Fibroblast of lung (primary cell): ENCODE results near the gene CD48. TPM values are rescaled to one million over a fixed set of nuclear protein-coding genes. Genes with fewer than 3 reads are reported as not detected.

Experiments used
- DNase-seq, 2 donors: peaks; one replicate each; pipeline versions ENCODE4 v3.0.0 to v3.0.0-alpha.2; 2010; ENCODE audit warnings: low read depth in 2 of 2
- H2AFZ ChIP-seq: 2 replicates; pipeline ENCODE4 v1.5.1; 2012; ENCODE audit warnings: low read length, control low read depth, inconsistent platforms
- H3K27ac ChIP-seq: 2 replicates; pipeline ENCODE4 v1.5.1; 2011; ENCODE audit warnings: low read length, control low read depth; ENCODE audit not compliant: insufficient read depth
- H3K27me3 ChIP-seq: 2 replicates; pipeline ENCODE4 v1.5.1; 2011; ENCODE audit warnings: mild to moderate bottlenecking, low read length; ENCODE audit not compliant: control insufficient read depth, insufficient read depth
- H3K36me3 ChIP-seq: 2 replicates; pipeline ENCODE4 v1.5.1; 2011; ENCODE audit warnings: low read length; ENCODE audit not compliant: control insufficient read depth, insufficient read depth
- H3K4me1 ChIP-seq: 2 replicates; pipeline ENCODE4 v1.5.1; 2011; ENCODE audit warnings: low read length; ENCODE audit not compliant: control insufficient read depth, insufficient read depth; ENCODE audit errors: extremely low read depth
- H3K4me2 ChIP-seq: 2 replicates; pipeline ENCODE4 v1.5.1; 2011; ENCODE audit warnings: low read length, control low read depth; ENCODE audit not compliant: insufficient read depth; ENCODE audit errors: extremely low read depth
- H3K4me3 ChIP-seq, 4 experiments: fragments of 200-600 bp in 1 of 4; sonication (generic) in 1 of 4; replicated peaks in 1 of 4; 2 replicates each; pipeline ENCODE4 v1.5.1; 2011 to 2016; ENCODE audit warnings: low read length in 4 of 4, low read depth in 3 of 4, mild to moderate bottlenecking in 3 of 4, control low read depth in 2 of 4, inconsistent platforms in 1 of 4, mixed read lengths in 1 of 4; ENCODE audit not compliant: insufficient read depth in 1 of 4; ENCODE audit errors: control extremely low read depth in 1 of 4
- H3K79me2 ChIP-seq: 2 replicates; pipeline ENCODE4 v1.5.1; 2012; ENCODE audit warnings: mild to moderate bottlenecking, low read length, inconsistent platforms; ENCODE audit not compliant: control insufficient read depth, insufficient read depth
- H3K9ac ChIP-seq: 2 replicates; pipeline ENCODE4 v1.5.1; 2011; ENCODE audit warnings: mild to moderate bottlenecking, low read length, control low read depth; ENCODE audit not compliant: insufficient read depth
- H3K9me3 ChIP-seq: 2 replicates; pipeline ENCODE4 v1.5.1; 2012; ENCODE audit warnings: low read depth, low read length; ENCODE audit not compliant: control insufficient read depth, insufficient read depth
- H4K20me1 ChIP-seq: 2 replicates; pipeline ENCODE4 v1.5.1; 2011; ENCODE audit warnings: low read length; ENCODE audit not compliant: control insufficient read depth, insufficient read depth; ENCODE audit errors: extremely low read depth
- EZH2 ChIP-seq: IDR thresholded peaks from 2 replicates; pipeline ENCODE4 v1.5.1; 2012; ENCODE audit warnings: low read length, control low read depth, mild to moderate bottlenecking; ENCODE audit errors: missing control alignments
- polyA plus RNA-seq, 2 donors: library from polyadenylated mRNA; depleted of rRNA in 1 of 2; stranded (reverse) in 1 of 2; unstranded in 1 of 2; fragments of >200 nt; gene quantifications; 2 replicates each; pipeline ENCODE4 v1.2.1, GENCODE V29; 2011 to 2012; ENCODE audit warnings: missing spikeins in 1 of 2
- total RNA-seq: library from RNA; depleted of rRNA; stranded (reverse); fragments of >200 nt; gene quantifications from 2 replicates; pipeline ENCODE4 v1.2.1, GENCODE V29; 2014
- TF ChIP-seq, protein P1 (sequence below), 2 donors: IDR thresholded peaks in 1 of 2; conservative IDR thresholded peaks in 1 of 2; 1 replicate in 1 of 2; 2 replicates in 1 of 2; pipeline ENCODE4 v1.5.1; 2011 to 2012; ENCODE audit warnings: low read length in 2 of 2, control low read depth in 1 of 2, inconsistent platforms in 1 of 2, low read depth in 1 of 2, mild to moderate bottlenecking in 1 of 2

Gene CD48
- total and polyA plus RNA-seq, 2 donors (not counting 1 experiment from before 2014, with no cell fraction given): not detected

DNA sequence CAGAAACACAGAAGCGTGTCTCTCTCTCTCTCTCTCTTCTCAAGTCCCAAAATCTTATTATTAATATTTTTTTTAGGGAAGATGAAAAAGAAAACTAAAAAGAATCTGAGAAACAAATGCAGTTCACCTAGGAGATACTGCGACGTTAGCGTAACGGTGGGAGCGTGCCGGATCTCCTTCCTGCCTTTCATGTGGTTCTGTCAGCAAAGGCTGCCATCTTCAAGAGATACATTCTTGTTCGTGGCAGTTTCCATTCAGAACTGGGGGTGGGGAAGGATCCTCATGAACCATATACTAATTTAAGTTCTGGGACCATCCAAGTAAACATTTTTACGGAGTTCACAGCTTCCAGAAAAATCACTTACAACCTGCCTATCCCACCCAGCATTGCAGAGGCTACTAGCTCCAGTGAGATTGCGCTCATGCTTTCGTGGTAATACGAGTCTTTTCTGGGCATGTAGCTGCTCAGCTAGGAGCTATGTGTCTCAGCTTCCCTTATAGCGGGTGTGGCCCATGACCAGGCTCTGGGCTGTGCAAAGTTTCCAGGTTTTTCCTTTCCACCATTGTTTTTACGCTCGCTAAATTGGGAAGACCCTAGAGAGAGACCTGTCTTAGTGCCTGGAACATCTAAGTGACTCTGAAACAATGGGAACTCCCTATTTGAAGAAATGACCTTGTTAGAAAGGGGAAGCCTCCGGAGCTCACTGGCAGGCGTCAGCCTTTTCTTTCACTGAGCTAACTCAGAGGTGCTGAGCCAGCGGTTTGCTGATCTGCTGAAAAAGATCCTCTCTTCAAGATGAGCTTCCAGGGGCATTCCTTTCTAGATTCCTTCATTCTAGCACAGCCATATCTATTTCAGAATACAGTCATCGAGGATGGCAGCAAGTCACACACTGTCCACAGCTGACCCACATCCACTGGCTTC lies 82.1 kb downstream of the CD48 start:
- H4K20me1 ChIP-seq: no peaks in the 10 kb centered on the region
- H3K27ac ChIP-seq: no peak overlapping the region
- H3K4me2 ChIP-seq: no peak overlapping the region
- H3K9ac ChIP-seq: no peak overlapping the region
- H3K27me3 ChIP-seq: no peaks in the 10 kb centered on the region
- no peak overlapping the region for H3K4me3 ChIP-seq
- no peaks in the 10 kb centered on the region for H3K36me3 ChIP-seq
- H3K4me1 ChIP-seq: no peaks in the 10 kb centered on the region
- no peak for DNase-seq
- no peaks in the 10 kb centered on the region for H3K9me3 ChIP-seq
- no peak overlapping the region for H2AFZ ChIP-seq
- no peaks in the 10 kb centered on the region for H3K79me2 ChIP-seq
- TF ChIP-seq, protein P1, sequence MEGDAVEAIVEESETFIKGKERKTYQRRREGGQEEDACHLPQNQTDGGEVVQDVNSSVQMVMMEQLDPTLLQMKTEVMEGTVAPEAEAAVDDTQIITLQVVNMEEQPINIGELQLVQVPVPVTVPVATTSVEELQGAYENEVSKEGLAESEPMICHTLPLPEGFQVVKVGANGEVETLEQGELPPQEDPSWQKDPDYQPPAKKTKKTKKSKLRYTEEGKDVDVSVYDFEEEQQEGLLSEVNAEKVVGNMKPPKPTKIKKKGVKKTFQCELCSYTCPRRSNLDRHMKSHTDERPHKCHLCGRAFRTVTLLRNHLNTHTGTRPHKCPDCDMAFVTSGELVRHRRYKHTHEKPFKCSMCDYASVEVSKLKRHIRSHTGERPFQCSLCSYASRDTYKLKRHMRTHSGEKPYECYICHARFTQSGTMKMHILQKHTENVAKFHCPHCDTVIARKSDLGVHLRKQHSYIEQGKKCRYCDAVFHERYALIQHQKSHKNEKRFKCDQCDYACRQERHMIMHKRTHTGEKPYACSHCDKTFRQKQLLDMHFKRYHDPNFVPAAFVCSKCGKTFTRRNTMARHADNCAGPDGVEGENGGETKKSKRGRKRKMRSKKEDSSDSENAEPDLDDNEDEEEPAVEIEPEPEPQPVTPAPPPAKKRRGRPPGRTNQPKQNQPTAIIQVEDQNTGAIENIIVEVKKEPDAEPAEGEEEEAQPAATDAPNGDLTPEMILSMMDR (conservative IDR thresholded peaks at IDR 0.05 in 1 of 2, IDR thresholded peaks at IDR 0.05 in 1 of 2; ENCODE audit: low read depth in 1 of 2, low read length in 2 of 2): no peak
- TF ChIP-seq EZH2: no peak

DNA sequence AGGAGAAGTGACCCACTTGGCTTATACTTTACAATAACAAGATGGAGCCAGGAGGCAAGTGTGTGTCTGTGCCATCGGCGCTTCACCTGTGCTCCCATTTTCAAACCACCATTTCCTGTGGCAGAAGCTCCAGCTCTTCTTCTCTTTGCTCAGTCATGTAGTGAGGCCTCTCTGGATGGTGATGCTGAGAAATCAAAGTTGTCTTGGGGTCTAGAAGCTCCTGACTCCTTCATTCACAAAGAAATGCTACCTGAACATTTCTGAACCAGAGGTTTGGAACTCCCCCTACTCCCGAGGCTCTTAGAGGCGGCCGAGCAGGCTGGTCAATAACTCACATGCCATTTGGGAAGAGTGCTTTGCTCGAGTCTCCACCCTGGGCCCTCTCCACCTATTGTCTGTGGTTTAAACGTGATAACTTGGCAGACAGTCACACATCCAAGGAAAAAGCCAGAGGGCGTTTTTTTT lies 82.8 kb downstream of the CD48 start:
- Histone ChIP-seq H3K27me3 (no peaks in the 10 kb centered on the region), H3K36me3 (no peaks in the 10 kb centered on the region), H2AFZ (no peak overlapping the region), H3K4me2 (no peak overlapping the region), H3K9ac (no peak overlapping the region), H3K4me1 (no peaks in the 10 kb centered on the region), H3K79me2 (no peaks in the 10 kb centered on the region), H3K27ac (no peak overlapping the region), H4K20me1 (no peaks in the 10 kb centered on the region), H3K4me3 (no peak overlapping the region), H3K9me3 (no peaks in the 10 kb centered on the region)
- no peak for DNase-seq
- no peak for TF ChIP-seq EZH2
- TF ChIP-seq, protein P1 (conservative IDR thresholded peaks at IDR 0.05 in 1 of 2, IDR thresholded peaks at IDR 0.05 in 1 of 2; ENCODE audit: low read depth in 1 of 2, low read length in 2 of 2): no peak

Other genes starting within 250 kb of the CD48 start
- gene SLAMF6, start 188.6 kb downstream of the CD48 start, total RNA-seq: not detected in 2 replicates
- gene SLAMF6, start 188.6 kb downstream of the CD48 start, polyA plus RNA-seq: not detected in 2 replicates
- under 0.01 TPM in 1 of 2 replicates, not detected in the other for gene CD84, start 132.3 kb downstream of the CD48 start, total RNA-seq
- not detected in 2 replicates for gene CD84, start 132.3 kb downstream of the CD48 start, polyA plus RNA-seq
- not detected in 2 replicates for gene SLAMF1, start 64.8 kb downstream of the CD48 start, total RNA-seq
- gene SLAMF1, start 64.8 kb downstream of the CD48 start, polyA plus RNA-seq: not detected in 2 replicates
- not detected in 2 replicates for gene SLAMF7, start 27.4 kb upstream of the CD48 start, total RNA-seq
- not detected in 2 replicates for gene SLAMF7, start 27.4 kb upstream of the CD48 start, polyA plus RNA-seq
- not detected in 2 replicates for gene LY9, start 84.4 kb upstream of the CD48 start, total RNA-seq
- not detected in 2 replicates for gene LY9, start 84.4 kb upstream of the CD48 start, polyA plus RNA-seq
- not detected in 2 replicates for gene CD244, start 151.1 kb upstream of the CD48 start, total RNA-seq
- not detected in 2 replicates for gene CD244, start 151.1 kb upstream of the CD48 start, polyA plus RNA-seq
- under 0.01 TPM in 1 of 2 replicates, not detected in the other for gene ITLN1, start 173.4 kb upstream of the CD48 start, total RNA-seq
- not detected in 2 replicates for gene ITLN1, start 173.4 kb upstream of the CD48 start, polyA plus RNA-seq
- gene ITLN2, start 243.0 kb upstream of the CD48 start, total RNA-seq: not detected in 2 replicates
- not detected in 2 replicates for gene ITLN2, start 243.0 kb upstream of the CD48 start, polyA plus RNA-seq